H1 (cell line): ENCODE measurements around the gene SMAD7. TPM values are rescaled to one million over a fixed set of nuclear protein-coding genes. Genes with fewer than 3 reads are reported as not detected.

Experiments
- USF2 ChIP-seq: IDR thresholded peaks from 2 replicates; pipeline ENCODE4 v1.6.1; 2011; ENCODE audit warnings: low read length, improper control_type of control experiment
- polyA plus RNA-seq, 7 experiments: library from polyadenylated mRNA; depleted of rRNA in 3 of 7; stranded (reverse) in 5 of 7; unstranded in 2 of 7; fragments of >200 nt in 5 of 7; fragments of 200-250 nt in 2 of 7; gene quantifications; 1 replicate in 5 of 7; 2 replicates in 1 of 7; 4 replicates in 1 of 7; pipeline versions ENCODE4 v1.2.1 to v1.2.3, GENCODE V29; 2011 to 2013; ENCODE audit warnings: missing spikeins in 2 of 7, mixed read lengths in 2 of 7
- total RNA-seq: library from RNA; stranded (reverse); fragmentation: NEBNext Ultra II Directional; extraction: Animal tissue kit (Norgen Biotek cat#: 25700); gene quantifications from 2 replicates; pipeline ENCODE4 v1.2.1, GENCODE V29; 2021

The SMAD7 gene
- total and polyA plus RNA-seq, 2 of the 8 experiments (the other 6 are each of a cell fraction or from before 2014, with no cell fraction given) = 6.5 to 15.5 TPM

- no peak for TF ChIP-seq USF2
Measured at GRCh38 chr18:48967545-48967944, 16.8 kb upstream of the SMAD7 start (continued).
